Measurements from ENCODE around the gene PCNX2. TPM values are rescaled to one million over a fixed set of nuclear protein-coding genes. Genes with fewer than 3 reads are reported as not detected.

The PCNX2 gene
- total RNA-seq, 4 donors from 2014 or later, result 5.9 to 21.7 (median 10.3) TPM

DNA sequence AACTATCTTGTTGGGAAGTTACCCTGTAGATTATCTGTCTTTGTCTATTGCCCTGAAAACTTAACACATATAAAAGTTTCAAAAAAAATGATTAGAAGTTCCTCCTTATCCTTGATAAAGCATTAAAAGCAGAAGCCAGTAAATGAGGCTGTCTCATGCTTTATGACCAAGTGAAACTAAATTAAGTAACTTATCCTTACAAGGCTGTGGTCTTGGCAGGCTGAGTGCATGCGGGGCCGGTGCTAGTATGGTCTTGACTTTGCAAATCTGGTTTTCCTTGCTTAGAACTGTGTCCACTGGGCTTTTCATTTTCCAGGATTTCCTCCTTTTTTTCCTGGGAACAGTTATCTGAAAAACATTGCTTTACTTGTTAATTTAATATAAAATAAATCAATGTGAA, 43.1 kb downstream of the PCNX2 start:
- TF ChIP-seq EP300 (IDR thresholded peaks at IDR 0.05), result no peak
- TF ChIP-seq POLR2AphosphoS5 (IDR thresholded peaks at IDR 0.05), result no peak
- TF ChIP-seq POLR2A (IDR thresholded peaks at IDR 0.05), result no peak
- TF ChIP-seq, protein P1, sequence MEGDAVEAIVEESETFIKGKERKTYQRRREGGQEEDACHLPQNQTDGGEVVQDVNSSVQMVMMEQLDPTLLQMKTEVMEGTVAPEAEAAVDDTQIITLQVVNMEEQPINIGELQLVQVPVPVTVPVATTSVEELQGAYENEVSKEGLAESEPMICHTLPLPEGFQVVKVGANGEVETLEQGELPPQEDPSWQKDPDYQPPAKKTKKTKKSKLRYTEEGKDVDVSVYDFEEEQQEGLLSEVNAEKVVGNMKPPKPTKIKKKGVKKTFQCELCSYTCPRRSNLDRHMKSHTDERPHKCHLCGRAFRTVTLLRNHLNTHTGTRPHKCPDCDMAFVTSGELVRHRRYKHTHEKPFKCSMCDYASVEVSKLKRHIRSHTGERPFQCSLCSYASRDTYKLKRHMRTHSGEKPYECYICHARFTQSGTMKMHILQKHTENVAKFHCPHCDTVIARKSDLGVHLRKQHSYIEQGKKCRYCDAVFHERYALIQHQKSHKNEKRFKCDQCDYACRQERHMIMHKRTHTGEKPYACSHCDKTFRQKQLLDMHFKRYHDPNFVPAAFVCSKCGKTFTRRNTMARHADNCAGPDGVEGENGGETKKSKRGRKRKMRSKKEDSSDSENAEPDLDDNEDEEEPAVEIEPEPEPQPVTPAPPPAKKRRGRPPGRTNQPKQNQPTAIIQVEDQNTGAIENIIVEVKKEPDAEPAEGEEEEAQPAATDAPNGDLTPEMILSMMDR (IDR thresholded peaks at IDR 0.05), result no peak
- Histone ChIP-seq H3K9me3 (no peaks in the 10 kb centered on the region), H3K36me3 (peaks cover 0 to 3% of the 10 kb centered on the region in 2 donors), H3K4me3 (no peak overlapping the region), H3K27me3 (no peaks in the 10 kb centered on the region), H3K4me1 (peaks cover 0 to 38% (median 0%) of the 10 kb centered on the region in 3 donors), H3K27ac (no peak overlapping the region)
- WGBS, 2 donors (ENCODE audit: low coverage in 1 of 2), result 0 to 26% methylated on average over 2 of the region's 2 CpGs
- no peak for ATAC-seq

DNA sequence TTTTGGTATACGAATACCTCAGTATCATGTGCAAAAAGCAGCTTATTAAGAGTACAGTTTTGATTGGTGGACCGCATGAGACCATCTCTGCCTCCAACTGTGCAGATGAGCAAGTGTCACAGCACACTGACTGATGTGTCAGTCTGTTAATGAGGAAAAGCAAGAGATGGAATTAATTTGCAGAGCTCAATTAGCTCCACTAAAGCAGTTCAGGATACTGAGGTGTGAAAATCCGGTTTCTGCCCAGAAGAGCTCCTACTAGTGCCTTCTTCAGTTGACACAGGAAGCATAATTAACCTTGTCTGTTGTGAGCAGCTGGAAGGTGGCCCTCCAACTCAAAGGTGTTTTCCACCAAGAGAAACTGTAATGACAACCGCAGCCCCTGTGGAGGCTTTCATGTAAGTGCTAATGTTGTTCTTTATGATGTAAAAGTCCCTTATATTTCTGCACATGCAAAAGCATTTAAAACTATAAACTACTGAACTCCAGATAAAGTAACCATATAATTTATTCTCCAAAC, 44.3 kb downstream of the PCNX2 start:
- ATAC-seq, result no peak
- Histone ChIP-seq H3K36me3 (no peaks in the 10 kb centered on the region), H3K4me1 (peaks cover 0 to 38% (median 0%) of the 10 kb centered on the region in 3 donors), H3K27me3 (no peaks in the 10 kb centered on the region), H3K27ac (no peak overlapping the region), H3K9me3 (no peaks in the 10 kb centered on the region), H3K4me3 (no peak overlapping the region)
- TF ChIP-seq POLR2AphosphoS5 (IDR thresholded peaks at IDR 0.05) (no peak), EP300 (IDR thresholded peaks at IDR 0.05) (no peak), POLR2A (IDR thresholded peaks at IDR 0.05) (no peak)
- TF ChIP-seq, protein P1 (IDR thresholded peaks at IDR 0.05), result no peak
- 91 to 100% methylated on average over 1 to 3 of the region's 4 CpGs for WGBS, 2 donors (ENCODE audit: low coverage in 1 of 2)

DNA sequence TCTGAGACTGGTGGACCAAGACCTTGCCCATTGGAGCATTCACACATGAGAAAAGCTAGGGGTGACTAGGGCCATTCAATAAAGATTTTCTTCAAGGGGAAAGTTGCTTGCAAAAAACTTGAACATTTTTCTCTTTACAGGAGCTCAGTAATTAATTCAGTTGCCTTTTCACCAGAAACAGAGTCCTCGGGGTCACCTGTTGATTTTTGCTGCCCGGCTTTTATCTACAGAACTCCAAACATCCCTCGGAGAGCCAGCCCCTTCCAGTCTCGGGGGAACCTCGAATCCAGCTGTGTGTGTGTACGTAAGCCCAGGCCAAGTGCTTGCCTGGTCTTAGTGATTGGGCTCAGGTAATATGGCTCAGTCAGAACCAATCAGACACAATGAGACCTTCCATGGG, 47.5 kb downstream of the PCNX2 start:
- Histone ChIP-seq H3K27ac (no peak overlapping the region), H3K4me3 (no peak overlapping the region), H3K9me3 (no peaks in the 10 kb centered on the region), H3K27me3 (no peaks in the 10 kb centered on the region), H3K36me3 (no peaks in the 10 kb centered on the region), H3K4me1 (peaks cover 0 to 27% (median 0%) of the 10 kb centered on the region in 3 donors)
- 90% methylated on average over 6 of the region's 6 CpGs; no CpG with 5 or more reads in 1 of the 2 donors for WGBS, 2 donors (ENCODE audit: low coverage in 1 of 2)
- TF ChIP-seq POLR2A (IDR thresholded peaks at IDR 0.05) (no peak), EP300 (IDR thresholded peaks at IDR 0.05) (no peak), POLR2AphosphoS5 (IDR thresholded peaks at IDR 0.05) (no peak)
- TF ChIP-seq, protein P1 (IDR thresholded peaks at IDR 0.05), result no peak
- no peak for ATAC-seq

DNA sequence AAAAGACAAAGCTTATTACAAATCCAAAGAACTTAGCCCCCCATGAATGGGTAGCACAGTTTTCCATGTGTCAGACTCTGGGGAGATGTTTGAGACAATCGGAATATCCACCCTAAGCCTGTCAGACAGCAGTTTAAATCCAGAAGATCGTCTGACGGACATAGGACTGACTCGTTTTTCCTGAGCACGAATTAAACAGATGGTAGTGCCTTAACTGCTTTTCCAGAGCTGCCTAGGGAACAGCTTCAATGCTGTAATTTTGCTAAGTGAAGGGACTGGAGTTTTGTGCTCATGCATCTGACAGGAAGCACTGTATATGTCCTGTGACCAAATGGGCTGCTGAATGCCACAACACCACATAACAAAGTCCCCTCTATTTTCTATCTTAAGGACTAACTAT, 48.6 kb downstream of the PCNX2 start:
- H3K4me1 ChIP-seq, result peaks cover 0 to 22% (median 0%) of the 10 kb centered on the region in 3 donors
- WGBS, 2 donors (ENCODE audit: low coverage in 1 of 2), result 64 to 93% methylated on average over 5 of the region's 5 CpGs
- no peaks in the 10 kb centered on the region for H3K27me3 ChIP-seq
- no peak overlapping the region for H3K4me3 ChIP-seq
- TF ChIP-seq EP300 (IDR thresholded peaks at IDR 0.05) (no peak), POLR2A (IDR thresholded peaks at IDR 0.05) (no peak), POLR2AphosphoS5 (IDR thresholded peaks at IDR 0.05) (no peak)
- TF ChIP-seq, protein P1 (IDR thresholded peaks at IDR 0.05), result no peak
- H3K9me3 ChIP-seq, result no peaks in the 10 kb centered on the region
- no peak overlapping the region for H3K27ac ChIP-seq
- no peaks in the 10 kb centered on the region for H3K36me3 ChIP-seq
- no peak for ATAC-seq

DNA sequence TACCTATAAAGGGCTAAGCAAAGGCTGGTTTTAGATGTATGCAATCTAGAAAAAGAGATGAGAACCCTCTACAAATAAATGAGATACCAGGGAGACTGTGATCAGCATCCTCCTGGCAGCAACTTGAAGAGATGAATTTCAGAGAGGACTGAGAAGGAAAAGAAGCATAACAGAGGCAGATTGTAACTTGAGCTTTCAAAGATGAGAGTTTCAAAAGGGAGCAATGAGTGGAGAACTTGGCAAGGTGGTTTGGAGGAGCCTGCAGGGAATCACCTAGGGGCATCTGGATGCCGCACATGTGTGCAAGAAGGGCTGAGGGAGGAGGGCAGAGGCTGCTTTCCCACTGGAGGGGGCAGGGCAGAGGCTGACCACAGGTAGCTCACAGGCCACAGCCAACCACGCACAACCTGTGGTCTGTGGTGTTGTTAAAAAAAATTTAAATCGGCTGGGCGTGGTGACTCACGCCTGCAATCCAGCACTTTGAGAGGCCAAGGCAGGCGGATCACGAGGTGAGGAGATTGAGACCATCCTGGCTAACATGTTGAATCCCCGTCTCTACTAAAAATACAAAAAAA, 50.2 kb downstream of the PCNX2 start:
- Histone ChIP-seq H3K27ac (no peak overlapping the region), H3K4me3 (no peak overlapping the region), H3K9me3 (no peaks in the 10 kb centered on the region), H3K36me3 (no peaks in the 10 kb centered on the region), H3K27me3 (no peaks in the 10 kb centered on the region), H3K4me1 (peaks cover 0 to 22% (median 0%) of the 10 kb centered on the region in 3 donors)
- TF ChIP-seq POLR2AphosphoS5 (IDR thresholded peaks at IDR 0.05) (no peak), POLR2A (IDR thresholded peaks at IDR 0.05) (no peak), EP300 (IDR thresholded peaks at IDR 0.05) (no peak)
- TF ChIP-seq, protein P1 (IDR thresholded peaks at IDR 0.05), result no peak
- no peak for ATAC-seq
- WGBS, 2 donors (ENCODE audit: low coverage in 1 of 2), result 97% methylated on average over 6 of the region's 8 CpGs; no CpG with 5 or more reads in 1 of the 2 donors
